ENCODE results near the gene TBC1D2B. TPM values are rescaled to one million over a fixed set of nuclear protein-coding genes. Genes with fewer than 3 reads are reported as not detected.

TBC1D2B gene
- total RNA-seq, 1 experiment from 2014 or later: 17.6 TPM

GRCh38 chr15:78120523-78120922 lies 43.0 kb upstream of the TBC1D2B start:
- H2AFZ ChIP-seq (ENCODE audit: low read length): no peak overlapping the region
- no peak overlapping the region for H2BK120ac ChIP-seq (ENCODE audit: low read depth, low read length, poor library complexity, severe bottlenecking)
- no peak overlapping the region for H2BK12ac ChIP-seq (ENCODE audit: insufficient read length, low read depth, low read length)
- H3K9me3 Mint-ChIP-seq: no peaks in the 10 kb centered on the region
- H3K4ac ChIP-seq (ENCODE audit: low read depth, low read length): no peak overlapping the region
- H3K79me2 ChIP-seq (ENCODE audit: insufficient read depth, low read length): no peaks in the 10 kb centered on the region
- no peak overlapping the region for H3K18ac ChIP-seq (ENCODE audit: insufficient read length, low read depth, low read length)
- WGBS (ENCODE audit: extremely low coverage, insufficient read length, low lambda C conversion rate): no CpG with 5 or more reads among the region's 5 CpGs
- no peaks in the 10 kb centered on the region for H4K20me1 ChIP-seq (ENCODE audit: control insufficient read depth, insufficient read depth, insufficient read length)
- no peaks in the 10 kb centered on the region for H3K23me2 ChIP-seq (ENCODE audit: insufficient read length, low read depth, low read length, poor library complexity, severe bottlenecking)
- H3T11ph ChIP-seq (ENCODE audit: low read length): no peak overlapping the region
- DNase-seq: peak; percentile 43
- no peak overlapping the region for H2BK20ac ChIP-seq (ENCODE audit: low read depth, low read length, poor library complexity, severe bottlenecking)
- peak overlapping the region; percentile 57 to 90 (median 77); a peak in 4 of 7 replicates for H3K27ac Mint-ChIP-seq
- no peaks in the 10 kb centered on the region for H3K27me3 ChIP-seq (ENCODE audit: insufficient read depth, low read length)
- H2BK15ac ChIP-seq (ENCODE audit: low read depth, low read length): no peak overlapping the region
- H3K4me3 Mint-ChIP-seq: peak overlapping the region in 1 of 2 experiments; percentile 2; a peak in 1 of 5 replicates
- no peak overlapping the region for H4K8ac ChIP-seq (replicated peaks; ENCODE audit: insufficient read length, low read depth, low read length)
- H3K36me3 Mint-ChIP-seq (ENCODE audit: insufficient read depth in 1 of 3, low read depth in 3 of 3): peaks cover 0 to 7% (median 6%) of the 10 kb centered on the region in 3 experiments; a peak in 3 of 7 replicates
- H3K79me1 ChIP-seq (ENCODE audit: insufficient read depth, low read depth, low read length, poor library complexity, severe bottlenecking): no peaks in the 10 kb centered on the region
- H3K23ac ChIP-seq (ENCODE audit: insufficient read length, low read depth, low read length): no peak overlapping the region
- H4K5ac ChIP-seq (ENCODE audit: insufficient read length, low read depth, low read length): no peak overlapping the region
- TF ChIP-seq CTCF (conservative IDR thresholded peaks at IDR 0.05): no peak
- no peaks in the 10 kb centered on the region; the same call in 1 of the 2 replicates for H3K27me3 Mint-ChIP-seq (ENCODE audit: low read depth)
- H3K56ac ChIP-seq (ENCODE audit: insufficient read length, low read depth, low read length): no peak overlapping the region
- H3K4me2 ChIP-seq (ENCODE audit: insufficient read depth, insufficient read length, low read length): no peak overlapping the region
- no peak overlapping the region for H3K9ac ChIP-seq (ENCODE audit: extremely low read depth, insufficient read length, low read length)
- no peak overlapping the region for H2AK5ac ChIP-seq (ENCODE audit: insufficient read length, low read length)
- no peak overlapping the region for H4K91ac ChIP-seq (ENCODE audit: insufficient read length, low read depth, low read length)
- H2BK5ac ChIP-seq (ENCODE audit: insufficient read length, low read length): no peak overlapping the region
- H3K4me1 ChIP-seq (ENCODE audit: insufficient read depth, low read length): no peaks in the 10 kb centered on the region; the same call in 1 of the 2 replicates
- H3K27ac ChIP-seq (ENCODE audit: insufficient read length, low read depth, low read length): no peak overlapping the region
- peaks cover 14 to 24% of the 10 kb centered on the region in 2 experiments for H3K4me1 Mint-ChIP-seq
- H3K9me3 ChIP-seq (ENCODE audit: control insufficient read depth, low read depth, low read length): no peaks in the 10 kb centered on the region
- no peak overlapping the region for H3K14ac ChIP-seq (ENCODE audit: insufficient read depth, low read length)

All from H9 (cell line).